IPS DF 6.9 (cell line): ENCODE results near the gene FNDC3B.

ENCODE experiments used
- DNase-seq: peaks from one replicate; pipeline ENCODE4 v3.0.0-alpha.2; 2013; ENCODE audit warnings: low read depth, low spot score
- H3K27ac ChIP-seq: one replicate; pipeline ENCODE4 v1.5.1; 2013; ENCODE audit warnings: low read length, control low read depth
- H3K27me3 ChIP-seq: 2 replicates; pipeline ENCODE4 v1.6.1; 2013; ENCODE audit warnings: mild to moderate bottlenecking, low read length; ENCODE audit not compliant: control insufficient read depth, insufficient read depth
- H3K36me3 ChIP-seq: 2 replicates; pipeline ENCODE4 v1.6.1; 2013; ENCODE audit warnings: low read length; ENCODE audit not compliant: control insufficient read depth, insufficient read depth
- H3K4me1 ChIP-seq: 2 replicates; pipeline ENCODE4 v1.6.1; 2013; ENCODE audit warnings: low read length; ENCODE audit not compliant: control insufficient read depth, insufficient read depth
- H3K4me3 ChIP-seq: 2 replicates; pipeline ENCODE4 v1.5.1; 2013; ENCODE audit warnings: mild to moderate bottlenecking, low read length
- H3K9me3 ChIP-seq: 2 replicates; pipeline ENCODE4 v1.6.1; 2013; ENCODE audit warnings: low read length, inconsistent platforms; ENCODE audit not compliant: control insufficient read depth, insufficient read depth
- WGBS: extraction: QIAGEN DNeasy Blood & Tissue Kit; methylation state at CpG from one replicate; pipeline ENCODE4 v1.1.7; 2013; ENCODE audit warnings: mixed read lengths, missing lambda C conversion rate; ENCODE audit not compliant: insufficient read length, insufficient coverage; 5-methylcytosine and 5-hydroxymethylcytosine counted together

Gene FNDC3B

DNA sequence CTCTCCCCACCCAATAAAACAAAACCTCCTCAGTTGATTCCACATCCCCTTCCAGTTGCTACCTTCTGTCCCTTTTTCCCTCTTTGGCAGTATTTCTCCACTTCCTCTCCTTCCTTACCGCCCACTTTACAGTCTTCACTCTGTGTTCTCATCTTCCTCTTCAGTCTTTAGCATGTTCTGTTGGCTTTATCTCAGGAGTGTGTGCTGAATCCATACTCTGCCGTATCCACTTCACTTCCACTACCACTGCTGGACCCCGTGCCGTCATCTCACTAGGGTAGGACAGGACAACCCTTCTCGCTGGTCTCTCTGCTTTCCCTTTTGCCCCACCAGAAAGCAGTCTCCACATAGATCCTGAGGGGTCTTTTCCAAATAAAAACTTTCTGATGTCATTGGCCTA is 74.3 kb downstream of the FNDC3B start:
- H3K27me3 ChIP-seq = no peaks in the 10 kb centered on the region
- H3K27ac ChIP-seq = no peak overlapping the region
- no CpG with 5 or more reads among the region's 5 CpGs for WGBS
- no peaks in the 10 kb centered on the region for H3K36me3 ChIP-seq
- no peak for DNase-seq
- no peaks in the 10 kb centered on the region for H3K9me3 ChIP-seq
- no peak overlapping the region for H3K4me3 ChIP-seq
- no peaks in the 10 kb centered on the region for H3K4me1 ChIP-seq

DNA sequence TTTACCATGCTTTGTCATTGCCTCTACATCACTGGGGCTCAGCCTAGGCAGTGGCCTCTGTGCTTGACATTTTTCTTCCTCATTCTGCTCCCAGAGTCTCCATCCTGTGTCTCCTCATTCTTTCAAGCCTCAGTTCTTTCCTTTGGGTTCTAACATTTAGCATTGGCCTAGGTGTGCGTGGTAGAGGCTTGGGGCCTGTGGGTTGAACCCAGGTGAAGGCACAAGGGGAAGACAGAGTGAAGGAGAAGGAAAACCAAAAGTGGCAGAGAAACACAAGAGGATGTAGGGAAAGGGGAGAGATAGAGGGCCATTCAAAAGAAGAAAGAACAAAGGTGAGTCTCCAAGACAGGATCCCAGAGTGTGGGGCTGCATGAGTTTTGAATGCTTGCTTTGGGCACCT is 75.7 kb downstream of the FNDC3B start:
- DNase-seq = no peak
- Histone ChIP-seq H3K4me1 (no peaks in the 10 kb centered on the region), H3K27ac (no peak overlapping the region), H3K4me3 (no peak overlapping the region), H3K36me3 (no peaks in the 10 kb centered on the region), H3K9me3 (no peaks in the 10 kb centered on the region), H3K27me3 (no peaks in the 10 kb centered on the region)
- WGBS = no CpG with 5 or more reads among the region's 1 CpG

DNA sequence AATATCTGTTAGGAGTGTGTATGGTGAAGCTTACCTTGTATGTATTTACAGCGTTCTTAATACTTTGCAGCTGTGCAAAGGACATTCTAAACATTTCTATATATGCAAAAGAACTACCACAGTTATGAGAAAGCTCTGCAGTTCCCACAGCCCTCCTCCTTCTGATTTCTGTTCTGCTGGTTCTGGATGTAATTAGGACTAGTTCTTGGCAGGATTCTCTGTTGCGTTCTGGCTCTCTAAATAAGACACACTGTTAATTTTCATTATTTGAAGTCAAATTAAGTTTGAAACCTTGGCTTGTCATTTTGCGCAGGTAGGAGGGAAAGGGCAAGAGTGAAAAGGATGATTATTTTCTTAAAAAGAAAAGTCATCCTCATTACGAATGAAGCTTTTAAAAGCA is 76.4 kb downstream of the FNDC3B start:
- DNase-seq = no peak
- no CpG with 5 or more reads among the region's 4 CpGs for WGBS
- Histone ChIP-seq H3K4me1 (no peaks in the 10 kb centered on the region), H3K27me3 (no peaks in the 10 kb centered on the region), H3K4me3 (no peak overlapping the region), H3K27ac (no peak overlapping the region), H3K36me3 (no peaks in the 10 kb centered on the region; the same call in 1 of the 2 replicates), H3K9me3 (no peaks in the 10 kb centered on the region)

DNA sequence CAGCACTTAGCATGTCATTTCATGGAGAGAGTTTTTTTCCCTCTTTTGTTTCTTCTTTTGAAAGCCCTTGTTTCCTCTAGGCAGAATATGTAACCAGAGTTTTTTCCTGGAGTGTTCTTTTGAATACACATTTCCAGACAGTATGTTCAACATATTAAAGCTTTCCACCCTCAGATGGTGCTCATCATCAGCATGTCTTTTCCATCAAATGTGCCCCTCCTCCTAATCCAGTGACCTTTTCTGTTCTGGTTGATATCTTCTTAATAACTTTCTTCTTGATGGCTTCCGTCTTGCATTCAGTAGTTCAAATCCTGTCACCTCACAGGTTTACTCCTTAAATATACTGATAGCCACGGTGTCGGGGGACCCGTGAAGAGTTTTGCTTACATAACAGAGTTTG is 78.6 kb downstream of the FNDC3B start:
- H3K27ac ChIP-seq = no peak overlapping the region
- no peaks in the 10 kb centered on the region for H3K9me3 ChIP-seq
- no peaks in the 10 kb centered on the region for H3K27me3 ChIP-seq
- H3K4me3 ChIP-seq = no peak overlapping the region
- WGBS = no CpG with 5 or more reads among the region's 4 CpGs
- no peak for DNase-seq
- H3K36me3 ChIP-seq = no peaks in the 10 kb centered on the region; the same call in 1 of the 2 replicates
- no peaks in the 10 kb centered on the region for H3K4me1 ChIP-seq

DNA sequence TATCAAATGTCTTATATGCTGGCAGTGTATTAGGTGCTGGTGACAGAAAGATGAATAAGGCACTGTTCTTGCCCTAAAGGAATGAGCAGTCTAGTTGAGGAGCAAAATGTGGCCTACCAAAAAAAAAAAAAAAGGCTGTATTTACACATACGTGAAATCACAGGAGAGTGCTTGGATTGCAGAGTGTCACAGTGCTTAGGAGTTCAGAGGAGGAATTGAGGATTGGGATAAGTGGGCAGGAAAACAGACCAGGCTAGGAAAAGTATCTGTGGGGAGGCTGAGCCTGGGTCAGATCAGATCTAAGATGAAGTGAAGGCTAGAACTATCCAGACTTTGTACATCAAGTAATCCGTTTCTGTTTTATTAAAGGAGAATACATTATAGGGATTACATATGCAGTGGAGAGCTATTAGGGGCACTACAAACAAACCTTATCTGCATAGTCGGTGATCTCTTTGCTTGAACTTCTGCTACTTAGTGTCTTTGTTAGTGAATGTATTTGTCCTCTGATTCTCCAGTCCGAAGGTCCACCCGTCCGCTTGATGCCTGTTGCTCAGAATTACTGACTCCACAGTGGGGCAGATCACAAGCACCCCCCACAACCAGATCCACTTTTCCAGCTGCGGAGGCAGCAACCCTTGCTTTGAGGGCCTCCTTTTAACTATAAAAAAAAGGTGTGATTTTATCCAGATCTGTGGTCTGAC is 80.0 kb downstream of the FNDC3B start:
- Histone ChIP-seq H3K27ac (no peak overlapping the region), H3K4me1 (no peaks in the 10 kb centered on the region), H3K4me3 (no peak overlapping the region), H3K9me3 (no peaks in the 10 kb centered on the region), H3K36me3 (no peaks in the 10 kb centered on the region; the same call in 1 of the 2 replicates), H3K27me3 (no peaks in the 10 kb centered on the region)
- no peak for DNase-seq
- WGBS = no CpG with 5 or more reads among the region's 7 CpGs

DNA sequence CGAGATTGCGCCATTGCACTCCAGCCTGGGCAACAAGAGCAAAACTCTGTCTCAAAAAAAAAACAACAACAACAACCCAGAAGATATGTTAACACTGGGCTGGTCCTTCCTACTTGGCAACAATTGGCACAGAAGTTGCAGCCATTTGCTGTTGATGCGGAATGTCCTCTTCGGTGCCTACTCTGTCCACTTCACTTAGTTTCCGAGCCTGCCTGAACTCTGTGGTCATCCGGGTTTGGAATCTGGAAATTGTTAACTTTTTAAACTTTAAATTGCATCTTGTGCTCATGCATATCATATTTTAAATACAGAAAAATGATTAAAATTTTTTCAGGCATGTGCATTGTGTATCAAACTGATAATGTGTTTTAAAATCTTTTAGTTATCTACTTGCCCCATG is 81.5 kb downstream of the FNDC3B start:
- whole genome bisulfite sequencing = no CpG with 5 or more reads among the region's 6 CpGs
- Histone ChIP-seq H3K4me3 (no peak overlapping the region), H3K27ac (no peak overlapping the region), H3K36me3 (no peaks in the 10 kb centered on the region; the same call in 1 of the 2 replicates), H3K27me3 (no peaks in the 10 kb centered on the region), H3K9me3 (no peaks in the 10 kb centered on the region), H3K4me1 (peaks cover 5% of the 10 kb centered on the region; the same call in 1 of the 2 replicates)
- DNase-seq = no peak

DNA sequence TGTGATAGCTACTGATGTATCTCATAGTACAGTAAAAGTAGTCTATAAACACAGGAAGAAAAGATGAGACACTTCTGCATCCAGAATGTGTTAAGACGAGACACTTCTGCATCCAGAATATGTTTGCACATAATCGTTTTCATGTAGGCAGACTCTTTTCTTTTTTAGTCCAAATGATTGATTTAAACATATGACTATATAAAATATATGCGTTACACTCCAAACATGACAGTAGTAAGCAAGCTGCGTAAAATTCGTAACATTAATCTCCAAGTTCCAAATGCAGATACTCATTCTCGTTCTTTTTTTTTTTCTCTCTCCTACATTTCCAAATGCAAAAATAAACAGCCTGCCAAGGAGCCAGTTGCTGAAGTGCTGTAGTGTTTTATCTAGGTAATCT is 82.6 kb downstream of the FNDC3B start:
- Histone ChIP-seq H3K27ac (no peak overlapping the region), H3K9me3 (no peaks in the 10 kb centered on the region), H3K27me3 (no peaks in the 10 kb centered on the region), H3K4me3 (no peak overlapping the region), H3K4me1 (peaks cover 5% of the 10 kb centered on the region; the same call in 1 of the 2 replicates), H3K36me3 (no peaks in the 10 kb centered on the region; the same call in 1 of the 2 replicates)
- DNase-seq = no peak
- no CpG with 5 or more reads among the region's 6 CpGs for WGBS

DNA sequence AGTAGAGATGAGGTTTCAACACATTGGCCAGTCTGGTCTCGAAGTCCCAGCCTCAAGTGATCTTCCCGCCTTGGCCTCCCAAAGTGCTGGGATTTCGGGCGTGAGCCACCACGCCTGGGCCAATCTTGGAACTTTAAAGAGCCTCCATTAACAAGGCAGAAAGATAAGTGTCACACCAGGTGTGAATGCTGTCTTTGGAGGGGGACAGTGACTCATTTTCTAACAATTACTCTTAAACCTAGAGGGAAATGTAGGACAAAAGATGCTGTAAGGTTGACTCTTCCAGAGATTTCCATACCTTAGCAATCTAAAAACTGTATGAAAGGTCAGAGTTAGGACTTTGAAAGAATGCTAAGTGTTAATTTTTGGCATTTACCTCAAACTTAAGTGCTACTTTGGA is 84.9 kb downstream of the FNDC3B start:
- H3K27me3 ChIP-seq = no peaks in the 10 kb centered on the region
- H3K36me3 ChIP-seq = no peaks in the 10 kb centered on the region; the same call in 1 of the 2 replicates
- WGBS = no CpG with 5 or more reads among the region's 5 CpGs
- H3K27ac ChIP-seq = no peak overlapping the region
- no peak for DNase-seq
- H3K4me1 ChIP-seq = peaks cover 7% of the 10 kb centered on the region; the same call in 1 of the 2 replicates
- no peaks in the 10 kb centered on the region for H3K9me3 ChIP-seq
- H3K4me3 ChIP-seq = no peak overlapping the region

DNA sequence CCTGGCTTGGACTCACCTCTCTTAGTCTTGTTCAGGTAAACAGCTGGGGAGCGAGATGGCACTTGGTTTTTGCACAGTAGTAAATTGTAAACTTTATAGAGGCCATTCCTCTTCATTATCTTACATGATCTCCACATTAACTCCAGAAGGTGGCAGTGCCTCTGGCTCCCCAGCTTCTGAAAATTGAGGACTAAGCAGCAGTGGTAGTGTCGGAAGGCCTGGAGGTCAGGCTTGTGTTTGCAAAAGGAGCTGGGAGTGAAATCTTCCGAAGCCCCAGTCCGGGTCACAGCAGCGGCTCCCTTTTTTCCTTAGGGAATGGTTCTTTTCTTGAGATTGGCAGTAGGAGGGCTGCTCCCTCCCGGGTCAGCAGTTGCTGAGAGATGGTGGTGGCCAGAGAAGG is 85.7 kb downstream of the FNDC3B start:
- Histone ChIP-seq H3K4me3 (no peak overlapping the region), H3K36me3 (no peaks in the 10 kb centered on the region; the same call in 1 of the 2 replicates), H3K4me1 (peaks cover 7% of the 10 kb centered on the region; the same call in 1 of the 2 replicates), H3K27me3 (no peaks in the 10 kb centered on the region), H3K27ac (no peak overlapping the region), H3K9me3 (no peaks in the 10 kb centered on the region)
- WGBS = no CpG with 5 or more reads among the region's 6 CpGs
- no peak for DNase-seq

DNA sequence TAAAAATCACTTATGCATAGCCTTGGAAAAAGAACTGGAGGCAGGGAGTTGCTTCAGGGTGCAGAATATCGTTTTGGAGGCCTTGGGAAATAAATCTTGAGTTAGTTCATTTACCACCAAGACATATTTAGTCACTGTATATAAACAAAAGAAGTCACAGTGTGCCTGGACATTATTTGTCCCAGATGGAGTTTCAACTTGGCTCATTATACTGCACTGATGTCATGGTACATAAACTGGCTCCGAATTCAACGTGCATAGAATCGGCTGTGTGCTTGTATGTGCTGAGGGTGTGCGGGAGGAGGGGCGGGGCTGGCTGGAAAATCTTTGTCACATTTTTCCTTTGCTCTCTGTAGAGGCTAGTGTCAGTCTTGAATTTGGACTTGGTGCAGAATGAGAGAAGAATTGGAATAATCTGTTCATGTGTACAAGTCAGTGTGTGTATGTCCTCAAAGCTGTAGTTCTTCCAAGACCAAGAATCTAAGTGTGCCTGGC is 86.6 kb downstream of the FNDC3B start:
- Histone ChIP-seq H3K36me3 (no peaks in the 10 kb centered on the region), H3K27me3 (no peaks in the 10 kb centered on the region), H3K4me3 (no peak overlapping the region), H3K27ac (no peak overlapping the region), H3K9me3 (no peaks in the 10 kb centered on the region), H3K4me1 (peaks cover 7% of the 10 kb centered on the region; the same call in 1 of the 2 replicates)
- no peak for DNase-seq
- WGBS = no CpG with 5 or more reads among the region's 6 CpGs

DNA sequence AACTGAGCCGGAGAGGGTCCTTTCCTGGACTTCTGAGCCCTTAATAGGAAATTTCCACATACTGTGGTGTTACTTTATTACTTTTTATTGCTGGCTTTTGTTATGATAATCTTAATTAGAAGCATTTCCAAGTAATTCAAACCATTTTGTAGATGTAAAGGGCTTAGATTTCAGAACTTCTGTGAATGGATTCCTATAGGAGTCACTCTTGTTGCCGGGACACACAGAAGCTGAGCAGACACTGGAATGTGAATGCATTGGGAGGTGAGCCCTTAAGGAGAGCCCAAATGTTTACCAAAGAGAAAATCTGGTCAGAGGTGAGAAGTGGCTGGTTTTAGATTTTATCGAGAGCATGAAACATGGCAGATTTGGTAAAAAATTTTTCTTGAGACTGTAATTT is 87.4 kb downstream of the FNDC3B start:
- no peaks in the 10 kb centered on the region for H3K36me3 ChIP-seq
- H3K4me3 ChIP-seq = no peak overlapping the region
- no peak for DNase-seq
- peaks cover 7% of the 10 kb centered on the region; the same call in 1 of the 2 replicates for H3K4me1 ChIP-seq
- no peak overlapping the region for H3K27ac ChIP-seq
- H3K9me3 ChIP-seq = no peaks in the 10 kb centered on the region
- WGBS = no CpG with 5 or more reads among the region's 3 CpGs
- no peaks in the 10 kb centered on the region for H3K27me3 ChIP-seq
